Karpas-422 (cell line): ENCODE data around the gene ZNF865. TPM values are rescaled to one million over a fixed set of nuclear protein-coding genes. Genes with fewer than 3 reads are reported as not detected.

ENCODE experiments used
- DNase-seq: peaks from one replicate; pipeline ENCODE4 v3.0.0-alpha.2; 2015
- H2AFZ ChIP-seq: fragments of 200-600 bp; sonication (generic); 2 replicates; pipeline ENCODE4 v1.6.1; 2014; ENCODE audit warnings: antibody characterized with exemption, low read length, mixed read lengths
- H3K27ac ChIP-seq: fragments of 200-600 bp; sonication (generic); 2 replicates; pipeline ENCODE4 v1.5.1; 2014; ENCODE audit warnings: mild to moderate bottlenecking, low read length, moderate library complexity
- H3K27me3 ChIP-seq: fragments of 200-600 bp; sonication (generic); 2 replicates; pipeline ENCODE4 v1.6.1; 2014; ENCODE audit warnings: low read length, mixed read lengths
- H3K36me3 ChIP-seq: fragments of 200-600 bp; sonication (generic); 2 replicates; pipeline ENCODE4 v1.6.1; 2014; ENCODE audit warnings: low read length, mixed read lengths; ENCODE audit not compliant: insufficient read depth
- H3K4me1 ChIP-seq: fragments of 200-600 bp; sonication (generic); 2 replicates; pipeline ENCODE4 v1.6.1; 2014; ENCODE audit warnings: mild to moderate bottlenecking, low read length, mixed read lengths
- H3K4me2 ChIP-seq: fragments of 200-600 bp; sonication (generic); 2 replicates; pipeline ENCODE4 v1.6.1; 2014; ENCODE audit warnings: low read length, low read depth, mild to moderate bottlenecking; ENCODE audit not compliant: poor library complexity, severe bottlenecking
- H3K4me3 ChIP-seq: fragments of 200-600 bp; sonication (generic); 2 replicates; pipeline ENCODE4 v1.5.1; 2014; ENCODE audit warnings: mild to moderate bottlenecking, antibody characterized with exemption, low read length, mixed read lengths
- H3K79me2 ChIP-seq: fragments of 200-600 bp; sonication (generic); 2 replicates; pipeline ENCODE4 v1.6.1; 2014; ENCODE audit warnings: mild to moderate bottlenecking, low read length, mixed read lengths
- H3K9ac ChIP-seq: fragments of 200-600 bp; sonication (generic); 2 replicates; pipeline ENCODE4 v1.6.0; 2014; ENCODE audit warnings: low read length
- H3K9me2 ChIP-seq: fragments of 200-600 bp; sonication (generic), shearing (Covaris generic); replicated peaks from 2 replicates; pipeline ENCODE4 v1.6.0; 2014; ENCODE audit warnings: mild to moderate bottlenecking, low read length, moderate library complexity; ENCODE audit not compliant: insufficient read depth
- H3K9me3 ChIP-seq: fragments of 300-700, 200-600 bp; sonication (generic); 2 replicates; pipeline ENCODE4 v1.6.1; 2014; ENCODE audit warnings: low read length, mixed read lengths
- H4K20me1 ChIP-seq: fragments of 200-600 bp; sonication (generic); 2 replicates; pipeline ENCODE4 v1.6.1; 2014; ENCODE audit warnings: mild to moderate bottlenecking, antibody characterized with exemption, low read length, low read depth; ENCODE audit not compliant: insufficient read depth
- total RNA-seq: library from RNA; depleted of rRNA; stranded (reverse); fragments of >200 nt; shearing (Covaris generic); gene quantifications from 2 replicates; pipeline ENCODE4 v1.2.3, GENCODE V29; 2014; ENCODE audit warnings: low replicate concordance

ZNF865 gene
- total RNA-seq, 1 experiment from 2014 or later: 3.6 TPM

GRCh38 chr19:55606471-55606787 is 982 bp downstream of the ZNF865 start:
- peak overlapping the region; percentile 87; the same call in 1 of the 2 replicates for H3K27ac ChIP-seq
- H3K4me3 ChIP-seq: peak overlapping the region; percentile 75
- DNase-seq: no peak
- no peaks in the 10 kb centered on the region for H3K9me3 ChIP-seq
- no peaks in the 10 kb centered on the region for H3K9me2 ChIP-seq
- peak overlapping the region; percentile 75 for H3K4me2 ChIP-seq
- H3K4me1 ChIP-seq: peaks cover 21% of the 10 kb centered on the region
- H3K79me2 ChIP-seq: peaks cover 56% of the 10 kb centered on the region
- no peaks in the 10 kb centered on the region for H3K27me3 ChIP-seq
- peak overlapping the region; percentile 89 for H3K9ac ChIP-seq
- H2AFZ ChIP-seq: no peak overlapping the region
- peaks cover 13% of the 10 kb centered on the region for H4K20me1 ChIP-seq
- peaks cover 24% of the 10 kb centered on the region for H3K36me3 ChIP-seq

GRCh38 chr19:55606817-55607216 is 1.4 kb downstream of the ZNF865 start:
- no peak overlapping the region for H3K27ac ChIP-seq
- peaks cover 24% of the 10 kb centered on the region for H3K36me3 ChIP-seq
- DNase-seq: no peak
- no peak overlapping the region for H2AFZ ChIP-seq
- peaks cover 25% of the 10 kb centered on the region for H3K4me1 ChIP-seq
- no peaks in the 10 kb centered on the region for H3K27me3 ChIP-seq
- peaks cover 60% of the 10 kb centered on the region for H3K79me2 ChIP-seq
- peak overlapping the region; percentile 75 for H3K4me3 ChIP-seq
- peaks cover 13% of the 10 kb centered on the region for H4K20me1 ChIP-seq
- no peaks in the 10 kb centered on the region for H3K9me3 ChIP-seq
- H3K9me2 ChIP-seq: no peaks in the 10 kb centered on the region
- H3K4me2 ChIP-seq: peak overlapping the region; percentile 75
- H3K9ac ChIP-seq: peak overlapping the region; percentile 89

- Histone ChIP-seq H3K4me2 (no peak overlapping the region), H3K27ac (no peak overlapping the region), H3K79me2 (peaks cover 73% of the 10 kb centered on the region), H3K9me2 (no peaks in the 10 kb centered on the region), H3K9ac (no peak overlapping the region), H2AFZ (no peak overlapping the region), H3K36me3 (peaks cover 24% of the 10 kb centered on the region), H3K27me3 (no peaks in the 10 kb centered on the region), H3K4me1 (peaks cover 25% of the 10 kb centered on the region), H3K4me3 (no peak overlapping the region), H4K20me1 (peaks cover 18% of the 10 kb centered on the region), H3K9me3 (no peaks in the 10 kb centered on the region)
- DNase-seq: no peak
Measured at GRCh38 chr19:55609326-55609725, 3.9 kb downstream of the ZNF865 start.

GRCh38 chr19:55611300-55611982 is 6.0 kb downstream of the ZNF865 start:
- no peak overlapping the region for H2AFZ ChIP-seq
- H3K9ac ChIP-seq: no peak overlapping the region
- no peak overlapping the region for H3K4me2 ChIP-seq
- no peak overlapping the region for H3K27ac ChIP-seq
- peaks cover 18% of the 10 kb centered on the region for H4K20me1 ChIP-seq
- no peak overlapping the region for H3K4me3 ChIP-seq
- peaks cover 24% of the 10 kb centered on the region for H3K36me3 ChIP-seq
- no peaks in the 10 kb centered on the region for H3K9me3 ChIP-seq
- no peak for DNase-seq
- H3K4me1 ChIP-seq: peaks cover 15% of the 10 kb centered on the region
- no peaks in the 10 kb centered on the region for H3K9me2 ChIP-seq
- peaks cover 64% of the 10 kb centered on the region for H3K79me2 ChIP-seq
- no peaks in the 10 kb centered on the region for H3K27me3 ChIP-seq

DNA sequence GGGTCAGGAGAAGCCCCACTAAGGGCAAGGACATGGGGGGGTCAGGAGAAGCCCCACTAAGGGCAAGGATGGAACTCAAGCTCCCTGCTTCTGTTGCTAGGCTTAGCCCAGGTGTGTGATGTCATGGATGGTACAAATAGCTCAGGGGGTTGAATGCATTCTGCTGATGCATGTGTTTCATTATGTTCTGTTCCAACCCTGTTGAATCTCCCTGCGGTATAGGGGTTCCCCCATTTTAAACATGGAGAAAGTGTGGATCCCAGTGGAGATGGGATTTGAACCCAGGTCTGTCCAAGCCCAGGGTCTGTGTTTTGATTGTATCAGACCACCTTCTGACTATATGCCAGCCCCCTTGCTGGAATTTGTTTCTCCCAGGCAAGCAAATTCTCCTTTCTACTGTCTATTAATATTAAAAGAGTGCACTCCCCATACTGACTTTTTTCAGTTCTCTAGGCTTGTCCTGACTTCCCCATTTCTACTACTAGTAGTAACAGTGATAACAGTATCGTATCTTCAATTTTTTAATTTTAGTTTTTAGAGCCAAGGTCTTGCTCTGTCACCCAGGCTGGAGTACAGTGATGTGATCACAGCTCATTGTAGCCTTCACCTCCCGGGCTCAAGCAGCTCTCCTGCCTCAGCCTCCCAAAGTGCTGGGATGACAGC is 6.7 kb downstream of the ZNF865 start:
- no peak overlapping the region for H3K4me2 ChIP-seq
- no peak overlapping the region for H3K9ac ChIP-seq
- no peak for DNase-seq
- H3K27me3 ChIP-seq: no peaks in the 10 kb centered on the region
- H4K20me1 ChIP-seq: peaks cover 18% of the 10 kb centered on the region
- H3K9me3 ChIP-seq: no peaks in the 10 kb centered on the region
- no peak overlapping the region for H3K4me3 ChIP-seq
- no peaks in the 10 kb centered on the region for H3K9me2 ChIP-seq
- peaks cover 58% of the 10 kb centered on the region for H3K79me2 ChIP-seq
- H3K27ac ChIP-seq: no peak overlapping the region
- no peak overlapping the region for H2AFZ ChIP-seq
- H3K4me1 ChIP-seq: peaks cover 8% of the 10 kb centered on the region
- H3K36me3 ChIP-seq: peaks cover 18% of the 10 kb centered on the region

- no peaks in the 10 kb centered on the region for H3K9me3 ChIP-seq
- H3K9me2 ChIP-seq: no peaks in the 10 kb centered on the region
- no peak overlapping the region for H3K9ac ChIP-seq
- no peak overlapping the region for H3K4me2 ChIP-seq
- peaks cover 18% of the 10 kb centered on the region for H4K20me1 ChIP-seq
- no peak overlapping the region for H3K4me3 ChIP-seq
- no peak for DNase-seq
- no peak overlapping the region for H2AFZ ChIP-seq
- peaks cover 17% of the 10 kb centered on the region for H3K36me3 ChIP-seq
- H3K4me1 ChIP-seq: peaks cover 7% of the 10 kb centered on the region; the same call in 1 of the 2 replicates
- no peaks in the 10 kb centered on the region for H3K27me3 ChIP-seq
- no peak overlapping the region for H3K27ac ChIP-seq
- peaks cover 46% of the 10 kb centered on the region for H3K79me2 ChIP-seq
Measured at GRCh38 chr19:55613396-55613795, 7.9 kb downstream of the ZNF865 start.

GRCh38 chr19:55613930-55614710 is 8.7 kb downstream of the ZNF865 start:
- peaks cover 7% of the 10 kb centered on the region; the same call in 1 of the 2 replicates for H3K4me1 ChIP-seq
- H4K20me1 ChIP-seq: peaks cover 18% of the 10 kb centered on the region
- no peaks in the 10 kb centered on the region for H3K27me3 ChIP-seq
- no peaks in the 10 kb centered on the region for H3K9me2 ChIP-seq
- H3K4me2 ChIP-seq: no peak overlapping the region
- H3K36me3 ChIP-seq: peaks cover 10% of the 10 kb centered on the region
- peaks cover 39% of the 10 kb centered on the region for H3K79me2 ChIP-seq
- no peak overlapping the region for H2AFZ ChIP-seq
- no peak for DNase-seq
- no peak overlapping the region for H3K27ac ChIP-seq
- no peaks in the 10 kb centered on the region for H3K9me3 ChIP-seq
- no peak overlapping the region for H3K4me3 ChIP-seq
- no peak overlapping the region for H3K9ac ChIP-seq
